GM21526 (cell line): ENCODE measurements around the gene KIF15.

ENCODE experiments used
- ATAC-seq: cut with Tn5 transposase; IDR thresholded peaks from one replicate; pipeline ENCODE4 v1.9.1; 2021; ENCODE audit warnings: moderate library complexity; ENCODE audit not compliant: unreplicated experiment, low FRiP score

The KIF15 gene

GRCh38 chr3:44870375-44871061, 108.9 kb downstream of the KIF15 start:
- no peak for ATAC-seq

GRCh38 chr3:44874308-44874707, 112.7 kb downstream of the KIF15 start, which contains the start of gene TGM4:
Gene TGM4 (plus strand): TSS chr3:44874608. CDS start chr3:44874679, 71 bp downstream.
- no peak for ATAC-seq

GRCh38 chr3:44875596-44875995, 114.0 kb downstream of the KIF15 start:
- ATAC-seq: no peak

- no peak for ATAC-seq
These were observed 115.7 kb downstream of the KIF15 start for GRCh38 chr3:44877333-44877732.

- ATAC-seq: no peak
These were observed 118.7 kb downstream of the KIF15 start for GRCh38 chr3:44880284-44880683.

GRCh38 chr3:44883213-44883955, 121.8 kb downstream of the KIF15 start:
- no peak for ATAC-seq

GRCh38 chr3:44883999-44884431, 122.4 kb downstream of the KIF15 start:
- ATAC-seq: no peak

GRCh38 chr3:44885618-44886017, 124.0 kb downstream of the KIF15 start:
- no peak for ATAC-seq

GRCh38 chr3:44886561-44886960, 125.0 kb downstream of the KIF15 start:
- no peak for ATAC-seq

- no peak for ATAC-seq
These were observed 125.5 kb downstream of the KIF15 start for GRCh38 chr3:44887101-44887500.

GRCh38 chr3:44890258-44890657, 128.7 kb downstream of the KIF15 start:
- ATAC-seq: no peak

GRCh38 chr3:44890852-44891251, 129.3 kb downstream of the KIF15 start:
- no peak for ATAC-seq

GRCh38 chr3:44892689-44893088, 131.1 kb downstream of the KIF15 start:
- no peak for ATAC-seq

- ATAC-seq: no peak
These were observed 131.5 kb downstream of the KIF15 start for GRCh38 chr3:44893097-44893496.

- ATAC-seq: no peak
These were observed 132.9 kb downstream of the KIF15 start for GRCh38 chr3:44894485-44894884.

- ATAC-seq: no peak
These were observed 134.8 kb downstream of the KIF15 start for GRCh38 chr3:44896440-44896839.

GRCh38 chr3:44899683-44900367, 138.2 kb downstream of the KIF15 start:
- ATAC-seq: no peak

GRCh38 chr3:44902628-44903027, 141.0 kb downstream of the KIF15 start:
- no peak for ATAC-seq
